Neutrophil (primary cell): ENCODE data around the gene SMTN.

Experiments
- H3K27ac ChIP-seq: fragments of 200-600 bp; sonication (generic); 2 replicates; pipeline ENCODE4 v1.5.1; 2016; ENCODE audit warnings: mild to moderate bottlenecking, moderate library complexity
- H3K27me3 ChIP-seq: fragments of 200-600 bp; sonication (generic); 2 replicates; pipeline ENCODE4 v1.6.0; 2016; ENCODE audit warnings: mild to moderate bottlenecking
- H3K36me3 ChIP-seq: fragments of 200-600 bp; sonication (generic); 2 replicates; pipeline ENCODE4 v1.5.1; 2017
- H3K4me1 ChIP-seq, 2 experiments: fragments of 200-600 bp in 1 of 2; sonication (generic) in 1 of 2; 1 replicate in 1 of 2; 2 replicates in 1 of 2; pipeline versions ENCODE4 v1.5.1 to v1.6.1; 2013 to 2016; ENCODE audit warnings: low read depth in 1 of 2, low read length in 1 of 2, mild to moderate bottlenecking in 1 of 2, moderate library complexity in 1 of 2; ENCODE audit not compliant: control insufficient read depth in 1 of 2, insufficient read depth in 1 of 2
- H3K4me3 ChIP-seq, 2 experiments: fragments of 200-600 bp in 1 of 2; sonication (generic) in 1 of 2; 1 replicate in 1 of 2; 2 replicates in 1 of 2; pipeline ENCODE4 v1.5.1; 2013 to 2016; ENCODE audit warnings: low read depth in 1 of 2, low read length in 1 of 2, mild to moderate bottlenecking in 1 of 2, moderate library complexity in 1 of 2
- H3K9me3 ChIP-seq: fragments of 200-600 bp; sonication (generic); 2 replicates; pipeline ENCODE4 v1.5.1; 2016
- CTCF ChIP-seq: fragments of 200-600 bp; sonication (generic); IDR thresholded peaks from 2 replicates; pipeline ENCODE4 v1.5.1; 2016; ENCODE audit warnings: antibody characterized with exemption

Gene SMTN

GRCh38 chr22:31080848-31081649 lies at the start of gene SMTN:
Gene SMTN, plus strand, starts transcription at chr22:31081318. Its CDS starts 1,941 bp downstream, at chr22:31083259.
- H3K27ac ChIP-seq: no peak within 1 kb of the TSS
- peaks cover 4% of the 10 kb centered on the region for H3K27me3 ChIP-seq
- peaks cover 36 to 46% of the 10 kb centered on the region in 2 experiments for H3K4me1 ChIP-seq
- no peaks in the 10 kb centered on the region for H3K9me3 ChIP-seq
- H3K36me3 ChIP-seq: no peaks in the 10 kb centered on the region
- TF ChIP-seq CTCF: no peak
- peak within 1 kb of the TSS; percentile 63 to 65 for H3K4me3 ChIP-seq

DNA sequence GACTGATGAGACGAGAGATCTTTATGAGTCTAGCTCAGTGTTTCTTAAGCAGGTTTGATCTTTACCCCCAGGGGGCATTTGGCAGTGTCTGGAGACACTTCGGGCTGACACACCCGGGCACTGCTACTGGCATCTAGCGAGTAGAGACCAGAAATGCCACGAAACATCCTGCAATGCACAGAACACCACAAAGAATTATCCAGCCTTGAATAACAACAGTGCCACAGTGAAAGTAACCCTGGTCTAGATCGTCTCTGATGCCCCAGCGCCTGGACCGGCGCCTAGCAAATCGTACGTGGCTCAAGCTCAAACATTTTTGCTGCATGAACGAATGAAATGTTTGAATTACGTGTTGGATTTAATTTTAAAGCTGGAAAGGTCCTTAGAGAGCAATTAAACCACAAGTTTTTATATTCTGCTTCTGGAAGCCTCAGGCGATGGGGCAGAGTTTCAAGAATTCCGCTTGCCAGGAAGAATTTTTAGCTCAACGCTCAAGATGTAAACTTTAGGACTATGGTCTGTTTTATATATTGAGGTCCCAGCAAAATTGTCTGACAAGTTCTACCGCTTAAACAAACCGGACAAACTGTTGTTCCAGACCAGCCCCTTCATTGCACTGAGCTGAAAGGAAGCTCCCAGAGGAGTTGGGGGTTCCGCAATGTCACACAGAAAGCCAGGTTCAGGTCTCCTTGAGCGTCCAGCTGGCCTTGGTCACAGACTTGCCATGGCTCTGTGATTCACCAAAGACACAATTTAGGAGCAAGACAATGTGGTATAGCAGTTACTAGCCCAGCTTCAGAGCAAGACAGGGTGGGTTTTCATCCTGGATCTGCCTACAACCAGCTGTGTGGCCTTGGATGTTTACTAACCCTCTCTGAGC lies 44.2 kb upstream of the SMTN start:
- H3K4me3 ChIP-seq: no peak overlapping the region
- H3K36me3 ChIP-seq: no peaks in the 10 kb centered on the region
- no peak for TF ChIP-seq CTCF
- H3K4me1 ChIP-seq: no peaks in the 10 kb centered on the region
- peaks cover 6% of the 10 kb centered on the region for H3K27me3 ChIP-seq
- H3K9me3 ChIP-seq: no peaks in the 10 kb centered on the region
- no peak overlapping the region for H3K27ac ChIP-seq

GRCh38 chr22:31038686-31039085 lies 42.4 kb upstream of the SMTN start:
- no peaks in the 10 kb centered on the region for H3K4me1 ChIP-seq
- H3K27ac ChIP-seq: no peak overlapping the region
- H3K4me3 ChIP-seq: no peak overlapping the region
- peaks cover 6% of the 10 kb centered on the region for H3K27me3 ChIP-seq
- H3K36me3 ChIP-seq: no peaks in the 10 kb centered on the region
- H3K9me3 ChIP-seq: no peaks in the 10 kb centered on the region
- TF ChIP-seq CTCF: no peak

- TF ChIP-seq CTCF: no peak
- no peaks in the 10 kb centered on the region for H3K9me3 ChIP-seq
These were observed 41.7 kb upstream of the SMTN start for GRCh38 chr22:31039393-31039792.

DNA sequence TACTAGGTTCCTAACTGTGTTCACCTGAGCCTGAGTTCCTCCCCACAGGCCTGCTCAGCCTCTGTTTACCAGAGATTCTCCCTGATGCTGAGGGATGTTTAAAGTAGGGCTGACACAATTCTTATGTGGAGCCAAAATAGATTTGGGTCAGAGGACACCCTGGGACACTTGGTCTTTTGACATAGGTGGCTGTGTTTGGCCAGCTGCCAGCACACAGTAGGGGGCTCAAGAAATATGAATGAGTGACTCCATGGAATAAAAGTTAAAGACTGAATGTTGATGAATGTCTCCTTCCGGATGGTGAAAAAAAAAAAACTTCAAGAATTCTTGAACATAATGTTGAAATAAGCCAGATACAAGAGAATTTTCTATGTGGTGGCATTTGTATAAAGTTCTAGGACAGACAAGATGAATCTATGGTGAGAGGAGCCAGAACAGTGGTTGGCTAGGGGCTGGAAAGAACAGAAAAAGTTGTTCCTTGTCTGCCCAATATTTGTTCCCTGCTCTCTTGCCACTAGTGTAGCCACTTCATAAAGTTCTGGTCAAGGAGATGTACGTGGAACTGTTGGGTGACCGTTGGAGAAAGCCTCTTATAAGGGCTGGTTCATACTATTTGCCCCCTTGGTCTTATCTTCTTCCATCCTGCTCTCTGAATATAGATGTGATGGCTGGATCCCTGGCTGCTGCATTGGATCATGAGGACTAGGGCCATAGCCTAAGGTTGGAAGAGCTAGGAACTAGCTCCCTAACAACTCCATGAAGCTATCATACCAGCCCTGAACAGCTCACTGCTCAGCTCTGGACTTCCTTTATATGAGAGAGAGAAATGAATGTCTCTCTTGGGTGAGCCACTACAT lies 40.3 kb upstream of the SMTN start:
- H3K27me3 ChIP-seq: peaks cover 6% of the 10 kb centered on the region
- no peaks in the 10 kb centered on the region for H3K9me3 ChIP-seq
- no peaks in the 10 kb centered on the region for H3K36me3 ChIP-seq
- no peak overlapping the region for H3K4me3 ChIP-seq
- H3K4me1 ChIP-seq: no peaks in the 10 kb centered on the region
- no peak for TF ChIP-seq CTCF
- H3K27ac ChIP-seq: no peak overlapping the region

More at GRCh38 chr22:31039393-31039792, 41.7 kb upstream of the SMTN start:
- Histone ChIP-seq H3K27ac (no peak overlapping the region), H3K36me3 (no peaks in the 10 kb centered on the region), H3K4me3 (no peak overlapping the region), H3K27me3 (peaks cover 6% of the 10 kb centered on the region), H3K4me1 (no peaks in the 10 kb centered on the region)
